ENCODE data around the gene DYTN.

GRCh38 chr2:206756816-206757215 lies 38.6 kb upstream of the DYTN start:
- no peak for TF ChIP-seq CTCF (IDR thresholded peaks at IDR 0.05)
- TF ChIP-seq POLR2A (IDR thresholded peaks at IDR 0.05) = no peak

Data from esophagus squamous epithelium (tissue), 4 donors.